ENCODE measurements around the gene CUL9. TPM values are rescaled to one million over a fixed set of nuclear protein-coding genes. Genes with fewer than 3 reads are reported as not detected.

Gene CUL9
- total RNA-seq, 1 donor from 2014 or later, result 41.8 TPM

GRCh38 chr6:43241446-43241845 lies 59.5 kb downstream of the CUL9 start:
- H3K4me3 ChIP-seq, result no peak overlapping the region
- H3K9me3 ChIP-seq, result no peaks in the 10 kb centered on the region
- DNase-seq (no peak), ATAC-seq (no peak)
- intact Hi-C loops (cut with DNase I), result no loop called here
- H3K4me1 ChIP-seq, result peaks cover under 1% of the 10 kb centered on the region
- H3K27ac ChIP-seq, result no peak overlapping the region
- no peaks in the 10 kb centered on the region for H3K36me3 ChIP-seq
- peaks cover 47% of the 10 kb centered on the region for H3K27me3 ChIP-seq (ENCODE audit: low read depth)
- no peak for TF ChIP-seq CTCF (IDR thresholded peaks at IDR 0.05)

GRCh38 chr6:43242908-43243663 lies 61.1 kb downstream of the CUL9 start, which contains the start of gene TTBK1:
TSS of gene TTBK1 (plus strand) at chr6:43243481. CDS start at chr6:43246661, 3,180 bp downstream.
- no peak for DNase-seq
- H3K9me3 ChIP-seq, result no peaks in the 10 kb centered on the region
- intact Hi-C loops (cut with DNase I), result no loop called here
- ATAC-seq, result no peak
- no peaks in the 10 kb centered on the region for H3K36me3 ChIP-seq
- H3K4me1 ChIP-seq, result peaks cover 6% of the 10 kb centered on the region
- no peak for TF ChIP-seq CTCF (IDR thresholded peaks at IDR 0.05)
- H3K27me3 ChIP-seq (ENCODE audit: low read depth), result peaks cover 47% of the 10 kb centered on the region
- H3K27ac ChIP-seq, result no peak within 1 kb of the TSS
- H3K4me3 ChIP-seq, result no peak within 1 kb of the TSS

GRCh38 chr6:43243664-43244321 lies 61.8 kb downstream of the CUL9 start:
- Histone ChIP-seq H3K36me3 (no peaks in the 10 kb centered on the region), H3K4me1 (peaks cover 6% of the 10 kb centered on the region), H3K4me3 (no peak overlapping the region), H3K27ac (no peak overlapping the region), H3K27me3 (ENCODE audit: low read depth) (peaks cover 47% of the 10 kb centered on the region), H3K9me3 (no peaks in the 10 kb centered on the region)
- no peak for TF ChIP-seq CTCF (IDR thresholded peaks at IDR 0.05)
- no peak for ATAC-seq
- DNase-seq, result no peak
- intact Hi-C loops (cut with DNase I), result no loop called here

- peak overlapping the region; percentile 46 for H3K27ac ChIP-seq
- peak; percentile 90 for DNase-seq
- intact Hi-C loops (cut with DNase I), result no loop called here
- H3K27me3 ChIP-seq (ENCODE audit: low read depth), result peaks cover 41% of the 10 kb centered on the region
- peaks cover 6% of the 10 kb centered on the region for H3K4me1 ChIP-seq
- no peaks in the 10 kb centered on the region for H3K36me3 ChIP-seq
- peak overlapping the region; percentile 78 for H3K4me3 ChIP-seq
- no peaks in the 10 kb centered on the region for H3K9me3 ChIP-seq
- TF ChIP-seq CTCF (IDR thresholded peaks at IDR 0.05), result no peak
- peak; percentile 89 to 92 for ATAC-seq
Measured at GRCh38 chr6:43246301-43247113, 64.5 kb downstream of the CUL9 start.
